Measurements from ENCODE around the gene C1GALT1. TPM values are rescaled to one million over a fixed set of nuclear protein-coding genes. Genes with fewer than 3 reads are reported as not detected.

C1GALT1 gene
- total RNA-seq, 1 donor from 2014 or later = 15.6 TPM

GRCh38 chr7:7247658-7248057, 65.3 kb downstream of the C1GALT1 start:
- no peak overlapping the region for H3K27ac Mint-ChIP-seq (ENCODE audit: unreplicated experiment)
- H3K9me3 Mint-ChIP-seq = no peaks in the 10 kb centered on the region
- H3K4me1 Mint-ChIP-seq = peaks cover 5% of the 10 kb centered on the region
- TF ChIP-seq CTCF (conservative IDR thresholded peaks at IDR 0.05) = no peak
- no peak for DNase-seq (ENCODE audit: low read depth, low spot score)
- no peak overlapping the region for H3K4me3 Mint-ChIP-seq
- H3K27me3 Mint-ChIP-seq (ENCODE audit: low read depth) = no peaks in the 10 kb centered on the region
- H3K36me3 Mint-ChIP-seq (ENCODE audit: low read depth) = peaks cover 2% of the 10 kb centered on the region

- no peak overlapping the region for H3K27ac Mint-ChIP-seq (ENCODE audit: unreplicated experiment)
- no peak for DNase-seq (ENCODE audit: low read depth, low spot score)
- no peaks in the 10 kb centered on the region for H3K27me3 Mint-ChIP-seq (ENCODE audit: low read depth)
- H3K4me3 Mint-ChIP-seq = no peak overlapping the region
- no peaks in the 10 kb centered on the region for H3K36me3 Mint-ChIP-seq (ENCODE audit: low read depth)
- TF ChIP-seq CTCF (conservative IDR thresholded peaks at IDR 0.05) = no peak
- peaks cover 5% of the 10 kb centered on the region for H3K4me1 Mint-ChIP-seq
- no peaks in the 10 kb centered on the region for H3K9me3 Mint-ChIP-seq
These were observed 67.5 kb downstream of the C1GALT1 start for GRCh38 chr7:7249814-7250213.

- Mint-ChIP-seq H3K27me3 (ENCODE audit: low read depth) (no peaks in the 10 kb centered on the region), H3K4me3 (no peak overlapping the region), H3K9me3 (no peaks in the 10 kb centered on the region), H3K4me1 (peaks cover 5% of the 10 kb centered on the region), H3K27ac (ENCODE audit: unreplicated experiment) (no peak overlapping the region), H3K36me3 (ENCODE audit: low read depth) (no peaks in the 10 kb centered on the region)
- no peak for TF ChIP-seq CTCF (conservative IDR thresholded peaks at IDR 0.05)
- no peak for DNase-seq (ENCODE audit: low read depth, low spot score)
These were observed 69.4 kb downstream of the C1GALT1 start for GRCh38 chr7:7251742-7252141.

DNA sequence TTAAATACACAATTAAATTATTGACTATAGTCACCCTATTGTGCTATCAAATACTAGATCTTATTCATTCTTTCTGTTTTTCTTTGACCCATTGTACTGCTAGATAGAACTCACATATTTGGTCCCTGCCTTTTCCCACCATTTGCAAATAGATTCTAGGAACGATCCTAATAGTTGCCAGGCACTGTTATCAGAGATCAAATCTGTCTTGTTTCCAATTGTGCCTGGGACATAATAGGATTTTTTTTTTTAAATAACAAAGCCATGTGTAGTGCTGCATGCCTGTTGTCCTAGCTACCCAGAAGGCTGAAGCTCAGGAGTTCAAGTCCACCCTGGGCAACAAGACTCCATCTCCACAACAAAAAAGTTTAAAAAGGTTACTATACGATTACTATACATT, 72.0 kb downstream of the C1GALT1 start:
- no peaks in the 10 kb centered on the region for H3K27me3 Mint-ChIP-seq (ENCODE audit: low read depth)
- no peak overlapping the region for H3K4me3 Mint-ChIP-seq
- H3K9me3 Mint-ChIP-seq = no peaks in the 10 kb centered on the region
- no peak for TF ChIP-seq CTCF (conservative IDR thresholded peaks at IDR 0.05)
- no peaks in the 10 kb centered on the region for H3K36me3 Mint-ChIP-seq (ENCODE audit: low read depth)
- no peak for DNase-seq (ENCODE audit: low read depth, low spot score)
- H3K4me1 Mint-ChIP-seq = peaks cover 5% of the 10 kb centered on the region
- H3K27ac Mint-ChIP-seq (ENCODE audit: unreplicated experiment) = no peak overlapping the region

- H3K4me3 Mint-ChIP-seq = no peak overlapping the region
- peaks cover 3% of the 10 kb centered on the region for H3K36me3 Mint-ChIP-seq (ENCODE audit: low read depth)
- H3K27ac Mint-ChIP-seq (ENCODE audit: unreplicated experiment) = no peak overlapping the region
- no peak for DNase-seq (ENCODE audit: low read depth, low spot score)
- H3K9me3 Mint-ChIP-seq = no peaks in the 10 kb centered on the region
- no peaks in the 10 kb centered on the region for H3K27me3 Mint-ChIP-seq (ENCODE audit: low read depth)
- H3K4me1 Mint-ChIP-seq = peaks cover 5% of the 10 kb centered on the region
- TF ChIP-seq CTCF (conservative IDR thresholded peaks at IDR 0.05) = no peak
These were observed 72.6 kb downstream of the C1GALT1 start for GRCh38 chr7:7254908-7255307.
